ENCODE results near the gene CFL1.

Gene CFL1

GRCh38 chr11:65855927-65856363, 2.0 kb downstream of the CFL1 start:
- H3K27ac ChIP-seq (ENCODE audit: low read length): no peak overlapping the region
- peaks cover 37% of the 10 kb centered on the region for H3K36me3 ChIP-seq (ENCODE audit: control insufficient read depth, insufficient read depth, low read length)
- no peaks in the 10 kb centered on the region for H3K27me3 ChIP-seq (ENCODE audit: control insufficient read depth, insufficient read depth, low read length)
- no peaks in the 10 kb centered on the region for H3K9me3 ChIP-seq (ENCODE audit: control insufficient read depth, insufficient read depth, low read length)
- no CpG with 5 or more reads among the region's 15 CpGs for WGBS (ENCODE audit: insufficient coverage, insufficient read length)
- DNase-seq (ENCODE audit: low read depth, low spot score): no peak
- H3K4me1 ChIP-seq (ENCODE audit: control insufficient read depth, insufficient read depth, low read length): no peaks in the 10 kb centered on the region; the same call in 1 of the 2 replicates
- no peak overlapping the region; the same call in 1 of the 2 replicates for H3K4me3 ChIP-seq (ENCODE audit: low read length)

GRCh38 chr11:65854852-65855837, 2.8 kb downstream of the CFL1 start:
- no CpG with 5 or more reads among the region's 15 CpGs for WGBS (ENCODE audit: insufficient coverage, insufficient read length)
- Histone ChIP-seq H3K27ac (ENCODE audit: low read length) (no peak overlapping the region), H3K4me3 (ENCODE audit: low read length) (no peak overlapping the region), H3K36me3 (ENCODE audit: control insufficient read depth, insufficient read depth, low read length) (peaks cover 37% of the 10 kb centered on the region), H3K4me1 (ENCODE audit: control insufficient read depth, insufficient read depth, low read length) (no peaks in the 10 kb centered on the region; the same call in 1 of the 2 replicates), H3K9me3 (ENCODE audit: control insufficient read depth, insufficient read depth, low read length) (no peaks in the 10 kb centered on the region), H3K27me3 (ENCODE audit: control insufficient read depth, insufficient read depth, low read length) (no peaks in the 10 kb centered on the region)
- no peak for DNase-seq (ENCODE audit: low read depth, low spot score)

GRCh38 chr11:65854161-65854592, 3.8 kb downstream of the CFL1 start:
- WGBS (ENCODE audit: insufficient coverage, insufficient read length): no CpG with 5 or more reads among the region's 4 CpGs
- no peak overlapping the region for H3K27ac ChIP-seq (ENCODE audit: low read length)

GRCh38 chr11:65853246-65853979, 4.6 kb downstream of the CFL1 start:
- Histone ChIP-seq H3K36me3 (ENCODE audit: control insufficient read depth, insufficient read depth, low read length) (peaks cover 37% of the 10 kb centered on the region), H3K4me3 (ENCODE audit: low read length) (no peak overlapping the region), H3K27ac (ENCODE audit: low read length) (no peak overlapping the region), H3K4me1 (ENCODE audit: control insufficient read depth, insufficient read depth, low read length) (no peaks in the 10 kb centered on the region; the same call in 1 of the 2 replicates), H3K27me3 (ENCODE audit: control insufficient read depth, insufficient read depth, low read length) (no peaks in the 10 kb centered on the region), H3K9me3 (ENCODE audit: control insufficient read depth, insufficient read depth, low read length) (no peaks in the 10 kb centered on the region)
- no peak for DNase-seq (ENCODE audit: low read depth, low spot score)
- WGBS (ENCODE audit: insufficient coverage, insufficient read length): no CpG with 5 or more reads among the region's 6 CpGs

More at GRCh38 chr11:65854161-65854592, 3.8 kb downstream of the CFL1 start:
- no peaks in the 10 kb centered on the region; the same call in 1 of the 2 replicates for H3K4me1 ChIP-seq (ENCODE audit: control insufficient read depth, insufficient read depth, low read length)
- DNase-seq (ENCODE audit: low read depth, low spot score): no peak
- peaks cover 37% of the 10 kb centered on the region for H3K36me3 ChIP-seq (ENCODE audit: control insufficient read depth, insufficient read depth, low read length)
- H3K27me3 ChIP-seq (ENCODE audit: control insufficient read depth, insufficient read depth, low read length): no peaks in the 10 kb centered on the region
- no peak overlapping the region for H3K4me3 ChIP-seq (ENCODE audit: low read length)
- H3K9me3 ChIP-seq (ENCODE audit: control insufficient read depth, insufficient read depth, low read length): no peaks in the 10 kb centered on the region

- H3K4me3 ChIP-seq (ENCODE audit: low read length): no peak overlapping the region
- H3K9me3 ChIP-seq (ENCODE audit: control insufficient read depth, insufficient read depth, low read length): no peaks in the 10 kb centered on the region
- DNase-seq (ENCODE audit: low read depth, low spot score): no peak
- no peaks in the 10 kb centered on the region for H3K27me3 ChIP-seq (ENCODE audit: control insufficient read depth, insufficient read depth, low read length)
- H3K4me1 ChIP-seq (ENCODE audit: control insufficient read depth, insufficient read depth, low read length): no peaks in the 10 kb centered on the region
- WGBS (ENCODE audit: insufficient coverage, insufficient read length): no CpG with 5 or more reads among the region's 33 CpGs
- H3K36me3 ChIP-seq (ENCODE audit: control insufficient read depth, insufficient read depth, low read length): peaks cover 37% of the 10 kb centered on the region
- H3K27ac ChIP-seq (ENCODE audit: low read length): no peak overlapping the region
Observed at GRCh38 chr11:65852508-65853245, 5.3 kb downstream of the CFL1 start.

- Histone ChIP-seq H3K4me3 (ENCODE audit: low read length) (no peak overlapping the region), H3K4me1 (ENCODE audit: control insufficient read depth, insufficient read depth, low read length) (no peaks in the 10 kb centered on the region), H3K9me3 (ENCODE audit: control insufficient read depth, insufficient read depth, low read length) (no peaks in the 10 kb centered on the region), H3K27ac (ENCODE audit: low read length) (no peak overlapping the region), H3K27me3 (ENCODE audit: control insufficient read depth, insufficient read depth, low read length) (no peaks in the 10 kb centered on the region), H3K36me3 (ENCODE audit: control insufficient read depth, insufficient read depth, low read length) (peaks cover 37% of the 10 kb centered on the region)
- no peak for DNase-seq (ENCODE audit: low read depth, low spot score)
- WGBS (ENCODE audit: insufficient coverage, insufficient read length): no CpG with 5 or more reads among the region's 10 CpGs
Observed at GRCh38 chr11:65851811-65852507, 6.0 kb downstream of the CFL1 start.

GRCh38 chr11:65851083-65851579, 6.8 kb downstream of the CFL1 start:
- DNase-seq (ENCODE audit: low read depth, low spot score): no peak
- WGBS (ENCODE audit: insufficient coverage, insufficient read length): no CpG with 5 or more reads among the region's 14 CpGs
- peaks cover 37% of the 10 kb centered on the region for H3K36me3 ChIP-seq (ENCODE audit: control insufficient read depth, insufficient read depth, low read length)
- no peaks in the 10 kb centered on the region for H3K27me3 ChIP-seq (ENCODE audit: control insufficient read depth, insufficient read depth, low read length)
- no peaks in the 10 kb centered on the region for H3K9me3 ChIP-seq (ENCODE audit: control insufficient read depth, insufficient read depth, low read length)
- H3K4me3 ChIP-seq (ENCODE audit: low read length): no peak overlapping the region
- H3K4me1 ChIP-seq (ENCODE audit: control insufficient read depth, insufficient read depth, low read length): no peaks in the 10 kb centered on the region
- H3K27ac ChIP-seq (ENCODE audit: low read length): no peak overlapping the region

- no CpG with 5 or more reads among the region's 20 CpGs for WGBS (ENCODE audit: insufficient coverage, insufficient read length)
Observed at GRCh38 chr11:65850217-65851082, 7.5 kb downstream of the CFL1 start.

GRCh38 chr11:65849771-65850216, 8.2 kb downstream of the CFL1 start:
- WGBS (ENCODE audit: insufficient coverage, insufficient read length): no CpG with 5 or more reads among the region's 16 CpGs
- DNase-seq (ENCODE audit: low read depth, low spot score): no peak
- H3K27me3 ChIP-seq (ENCODE audit: control insufficient read depth, insufficient read depth, low read length): no peaks in the 10 kb centered on the region
- H3K36me3 ChIP-seq (ENCODE audit: control insufficient read depth, insufficient read depth, low read length): peaks cover 26% of the 10 kb centered on the region; the same call in 1 of the 2 replicates
- no peak overlapping the region for H3K27ac ChIP-seq (ENCODE audit: low read length)
- H3K4me1 ChIP-seq (ENCODE audit: control insufficient read depth, insufficient read depth, low read length): no peaks in the 10 kb centered on the region
- no peak overlapping the region for H3K4me3 ChIP-seq (ENCODE audit: low read length)
- H3K9me3 ChIP-seq (ENCODE audit: control insufficient read depth, insufficient read depth, low read length): no peaks in the 10 kb centered on the region

More at GRCh38 chr11:65850217-65851082, 7.5 kb downstream of the CFL1 start:
- DNase-seq (ENCODE audit: low read depth, low spot score): no peak
- no peak overlapping the region for H3K4me3 ChIP-seq (ENCODE audit: low read length)
- no peaks in the 10 kb centered on the region for H3K27me3 ChIP-seq (ENCODE audit: control insufficient read depth, insufficient read depth, low read length)
- no peaks in the 10 kb centered on the region for H3K9me3 ChIP-seq (ENCODE audit: control insufficient read depth, insufficient read depth, low read length)
- H3K27ac ChIP-seq (ENCODE audit: low read length): no peak overlapping the region
- peaks cover 32% of the 10 kb centered on the region for H3K36me3 ChIP-seq (ENCODE audit: control insufficient read depth, insufficient read depth, low read length)
- H3K4me1 ChIP-seq (ENCODE audit: control insufficient read depth, insufficient read depth, low read length): no peaks in the 10 kb centered on the region
